ENCODE data around the gene CGREF1.
A peak's percentile ranks its signal among the peaks of the same experiment; 100 is the strongest.
"Not testable (repeated sequence)": the region's sequence is repeated elsewhere in the genome, so short reads cannot be mapped to it uniquely, and the experiment has no call there.

The CGREF1 gene

DNA sequence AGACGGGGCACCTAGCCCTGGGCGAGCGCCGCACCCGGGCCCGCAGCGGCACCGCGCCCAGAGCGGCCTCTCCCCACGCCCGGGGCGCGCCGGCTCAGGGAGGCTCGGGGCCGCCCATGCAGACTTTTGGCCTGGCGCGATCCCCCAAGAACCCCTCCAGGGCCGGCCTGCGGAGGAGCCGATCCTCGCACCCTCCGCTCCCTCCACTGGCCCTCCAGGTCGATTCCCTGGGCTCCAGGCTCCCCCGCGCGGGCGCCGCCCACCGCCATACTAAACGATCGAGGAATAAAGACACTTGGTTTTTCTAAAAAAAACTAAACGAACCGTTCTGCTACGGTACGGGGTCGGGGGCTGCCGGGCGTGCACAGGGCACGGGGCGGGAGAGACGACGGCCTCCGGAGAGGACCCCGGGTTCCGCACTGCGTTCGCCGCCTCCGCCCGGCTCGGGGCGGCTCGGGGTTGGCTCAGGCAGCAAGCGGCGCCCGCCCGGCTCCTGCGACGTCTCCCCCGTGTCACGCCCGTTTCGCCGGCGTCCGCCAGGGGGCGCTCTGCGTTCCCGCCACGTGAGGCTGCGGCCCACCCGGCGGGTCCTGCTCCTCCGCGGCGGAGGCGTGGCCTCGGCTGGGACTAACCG is 32.7 kb downstream of the CGREF1 start:
- peak; percentile 98 for DNase-seq

DNA sequence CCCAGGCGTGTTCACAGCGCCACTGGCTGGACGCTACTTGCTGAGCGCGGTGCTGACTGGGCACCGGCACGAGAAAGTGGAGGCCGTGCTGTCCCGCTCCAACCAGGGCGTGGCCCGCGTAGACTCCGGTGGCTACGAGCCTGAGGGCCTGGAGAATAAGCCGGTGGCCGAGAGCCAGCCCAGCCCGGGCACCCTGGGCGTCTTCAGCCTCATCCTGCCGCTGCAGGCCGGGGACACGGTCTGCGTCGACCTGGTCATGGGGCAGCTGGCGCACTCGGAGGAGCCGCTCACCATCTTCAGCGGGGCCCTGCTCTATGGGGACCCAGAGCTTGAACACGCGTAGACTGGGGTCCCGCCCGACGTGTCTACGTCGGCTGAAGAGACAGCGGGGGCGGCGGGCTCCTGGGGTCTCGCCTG is 33.2 kb downstream of the CGREF1 start:
- peak; percentile 43 for DNase-seq

GRCh38 chr2:27085062-27085672 is 33.8 kb downstream of the CGREF1 start:
- DNase-seq, result no peak

GRCh38 chr2:27084297-27085061 is 34.4 kb downstream of the CGREF1 start:
- DNase-seq, result no peak

- no peak for DNase-seq
These were observed 35.3 kb downstream of the CGREF1 start for GRCh38 chr2:27083410-27084296.

DNA sequence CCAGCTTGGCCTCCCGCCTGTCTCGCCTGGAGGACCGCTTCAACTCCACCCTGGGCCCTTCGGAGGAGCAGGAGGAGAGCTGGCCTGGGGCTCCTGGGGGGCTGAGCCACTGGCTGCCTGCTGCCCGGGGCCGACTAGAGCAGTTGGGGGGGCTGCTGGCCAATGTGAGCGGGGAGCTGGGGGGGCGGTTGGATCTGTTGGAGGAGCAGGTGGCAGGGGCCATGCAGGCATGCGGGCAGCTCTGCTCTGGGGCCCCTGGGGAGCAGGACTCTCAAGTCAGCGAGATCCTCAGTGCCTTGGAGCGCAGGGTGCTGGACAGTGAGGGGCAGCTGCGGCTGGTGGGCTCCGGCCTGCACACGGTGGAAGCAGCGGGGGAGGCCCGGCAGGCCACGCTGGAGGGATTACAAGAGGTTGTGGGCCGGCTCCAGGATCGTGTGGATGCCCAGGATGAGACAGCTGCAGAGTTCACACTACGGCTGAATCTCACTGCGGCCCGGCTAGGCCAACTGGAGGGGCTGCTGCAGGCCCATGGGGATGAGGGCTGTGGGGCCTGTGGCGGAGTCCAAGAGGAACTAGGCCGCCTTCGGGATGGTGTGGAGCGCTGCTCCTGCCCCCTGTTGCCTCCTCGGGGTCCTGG is 36.0 kb downstream of the CGREF1 start:
- no peak for DNase-seq

DNA sequence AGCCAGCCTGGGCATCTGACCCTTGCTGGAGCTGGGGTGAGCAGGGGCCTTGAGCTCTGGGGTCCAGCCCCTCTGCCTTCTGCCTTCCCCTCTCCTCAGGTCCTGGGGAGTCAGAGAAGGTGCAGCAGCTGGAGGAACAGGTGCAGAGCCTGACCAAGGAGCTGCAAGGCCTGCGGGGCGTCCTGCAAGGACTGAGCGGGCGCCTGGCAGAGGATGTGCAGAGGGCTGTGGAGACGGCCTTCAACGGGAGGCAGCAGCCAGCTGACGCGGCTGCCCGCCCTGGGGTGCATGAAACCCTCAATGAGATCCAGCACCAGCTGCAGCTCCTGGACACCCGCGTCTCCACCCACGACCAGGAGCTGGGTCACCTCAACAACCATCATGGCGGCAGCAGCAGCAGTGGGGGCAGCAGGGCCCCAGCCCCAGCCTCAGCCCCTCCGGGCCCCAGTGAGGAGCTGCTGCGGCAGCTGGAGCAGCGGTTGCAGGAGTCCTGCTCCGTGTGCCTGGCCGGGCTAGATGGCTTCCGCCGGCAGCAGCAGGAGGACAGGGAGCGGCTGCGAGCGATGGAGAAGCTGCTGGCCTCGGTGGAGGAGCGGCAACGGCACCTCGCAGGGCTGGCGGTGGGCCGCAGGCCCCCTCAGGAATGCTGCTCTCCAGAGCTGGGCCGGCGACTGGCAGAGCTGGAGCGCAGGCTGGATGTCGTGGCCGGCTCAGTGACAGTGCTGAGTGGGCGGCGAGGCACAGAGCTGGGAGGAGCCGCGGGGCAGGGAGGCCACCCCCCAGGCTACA is 36.8 kb downstream of the CGREF1 start:
- no peak for DNase-seq

DNA sequence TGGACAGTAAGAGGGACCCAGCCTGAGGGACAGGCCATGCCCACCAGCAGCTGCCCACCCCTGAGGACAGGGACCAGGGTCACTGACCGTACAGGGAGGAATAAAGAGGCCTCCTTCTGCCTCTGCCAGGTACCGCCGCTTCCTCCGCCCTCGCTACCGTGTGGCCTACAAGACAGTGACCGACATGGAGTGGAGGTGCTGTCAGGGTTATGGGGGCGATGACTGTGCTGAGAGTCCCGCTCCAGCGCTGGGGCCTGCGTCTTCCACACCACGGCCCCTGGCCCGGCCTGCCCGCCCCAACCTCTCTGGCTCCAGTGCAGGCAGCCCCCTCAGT is 38.4 kb downstream of the CGREF1 start:
- DNase-seq, result no peak

GRCh38 chr2:27080140-27080469 is 38.8 kb downstream of the CGREF1 start:
- no peak for DNase-seq

- no peak for DNase-seq
These were observed 39.4 kb downstream of the CGREF1 start for GRCh38 chr2:27079233-27080139.

DNA sequence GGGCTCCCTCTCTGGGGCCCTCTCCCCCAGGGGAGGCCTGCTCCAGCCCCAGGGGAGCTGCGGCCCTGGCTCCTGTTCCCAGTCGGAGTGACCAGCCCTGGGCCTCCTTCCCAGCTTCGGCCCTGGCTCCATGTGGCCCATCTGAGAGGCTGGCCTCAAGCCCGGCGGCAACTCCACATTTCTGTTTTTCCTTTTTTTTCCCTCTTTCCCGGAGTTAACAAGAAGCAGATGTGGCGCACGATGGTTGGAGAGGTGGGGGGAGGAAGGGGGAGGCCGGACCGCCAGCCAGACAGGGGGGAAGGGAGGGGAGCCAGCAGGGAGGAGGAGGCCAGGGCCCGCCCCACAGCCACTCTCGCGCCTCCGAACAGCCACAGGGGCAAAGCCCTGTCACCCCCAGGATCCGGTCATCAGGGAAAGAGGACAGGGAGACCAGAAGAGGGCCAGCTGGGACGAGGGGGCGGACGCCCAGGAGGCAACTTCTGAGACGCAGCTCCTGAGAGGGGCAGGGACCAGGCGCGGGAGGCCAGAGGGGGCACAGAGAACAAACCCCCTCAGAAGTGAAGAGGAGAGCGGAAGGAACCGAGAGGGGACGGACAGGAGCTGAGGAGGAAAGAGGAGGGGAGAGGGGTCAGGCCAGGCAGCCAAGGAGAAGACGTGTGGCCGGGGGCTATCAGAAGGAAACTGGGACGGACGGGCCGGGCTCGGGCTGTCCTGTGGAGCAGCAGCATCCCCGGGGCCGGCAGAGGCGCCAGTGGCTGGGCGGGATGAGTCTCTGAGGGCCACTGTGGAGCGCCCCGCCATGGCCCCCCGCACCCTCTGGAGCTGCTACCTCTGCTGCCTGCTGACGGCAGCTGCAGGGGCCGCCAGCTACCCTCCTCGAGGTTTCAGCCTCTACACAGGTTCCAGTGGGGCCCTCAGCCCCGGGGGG is 40.4 kb downstream of the CGREF1 start, which contains the start of gene EMILIN1:
TSS of gene EMILIN1 (plus strand) at position 349 of the 928 bp plus-strand sequence. CDS start at position 800, 451 bp downstream.
- no peak for DNase-seq

DNA sequence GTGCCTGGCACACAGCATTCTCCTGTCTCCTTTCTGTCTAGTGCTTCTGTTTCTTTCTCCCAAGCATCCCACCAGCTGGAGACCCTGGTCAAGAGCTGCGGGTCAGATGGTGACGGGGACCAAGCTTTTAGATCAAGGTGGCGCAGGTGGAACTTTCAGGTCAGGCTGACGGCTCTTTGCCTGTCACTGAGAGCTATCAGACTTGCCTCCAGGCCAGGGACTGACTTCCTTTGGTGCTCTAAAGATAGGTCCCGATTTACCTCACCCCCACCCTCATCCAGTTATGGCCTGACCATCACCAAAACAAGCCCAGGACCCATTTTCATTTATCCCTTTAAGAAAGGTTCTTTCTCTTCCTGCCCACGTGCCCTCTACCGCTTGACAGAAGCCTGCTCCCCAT is 41.7 kb downstream of the CGREF1 start:
- DNase-seq, result no peak

DNA sequence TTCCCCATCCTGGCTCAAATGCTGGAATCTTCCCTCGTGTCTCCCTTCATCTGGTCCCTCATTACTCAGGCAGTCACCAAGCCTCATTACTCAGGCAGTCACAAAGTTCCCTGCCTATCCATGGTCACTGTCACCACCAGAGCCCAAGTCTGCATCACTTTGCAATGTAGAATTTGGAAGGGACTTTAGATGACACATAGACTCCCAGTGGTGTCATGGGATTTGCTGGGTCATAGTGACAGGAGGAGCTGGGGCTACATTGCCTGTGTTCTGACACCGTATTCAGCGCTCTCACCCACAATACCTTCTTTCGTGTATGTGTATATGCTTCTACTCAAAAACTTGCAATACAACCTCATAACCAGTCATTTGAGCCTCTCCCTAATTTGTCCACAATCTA is 42.6 kb downstream of the CGREF1 start:
- DNase-seq, result no peak

- not testable (repeated sequence) for DNase-seq
These were observed 43.4 kb downstream of the CGREF1 start for GRCh38 chr2:27075566-27075871.

DNA sequence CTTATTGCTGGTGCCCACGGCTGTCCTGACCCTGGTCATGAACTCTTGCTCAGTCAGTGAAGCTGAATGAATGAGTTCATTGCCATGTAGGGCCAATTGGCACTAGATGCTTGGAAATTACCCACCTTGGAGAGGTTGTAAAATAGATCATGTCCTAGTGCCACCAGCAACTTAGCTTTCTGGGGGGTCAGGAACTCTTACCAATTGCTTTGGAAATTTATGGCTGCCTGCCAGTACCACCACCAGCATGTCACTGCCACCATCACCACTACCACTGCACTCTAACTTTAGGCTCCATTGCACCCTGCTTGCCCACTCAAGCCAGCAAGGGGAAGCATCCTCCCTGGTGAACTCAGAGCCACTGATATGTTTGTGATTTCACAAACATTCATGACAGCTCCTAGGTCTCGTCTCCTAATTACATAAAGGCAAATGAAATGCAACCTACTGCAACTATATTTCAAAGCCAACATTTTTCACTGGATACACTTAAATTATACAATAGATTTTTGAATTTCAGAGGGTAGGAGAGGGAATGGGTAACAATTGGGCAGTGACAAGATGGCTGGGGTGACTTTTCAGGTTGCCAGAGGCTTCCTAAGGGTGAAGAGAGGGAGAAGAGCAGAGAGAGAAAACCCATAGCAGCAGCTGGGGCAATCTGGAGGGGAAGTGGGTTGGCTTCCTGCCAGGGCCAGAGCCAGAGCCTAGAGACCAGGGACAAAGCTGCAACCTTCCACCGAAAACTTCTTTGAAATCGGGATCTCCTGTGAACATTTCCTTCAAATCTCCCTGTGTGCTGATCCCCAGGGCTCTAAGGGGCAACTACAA is 44.0 kb downstream of the CGREF1 start:
- peak; percentile 38 for DNase-seq

DNA sequence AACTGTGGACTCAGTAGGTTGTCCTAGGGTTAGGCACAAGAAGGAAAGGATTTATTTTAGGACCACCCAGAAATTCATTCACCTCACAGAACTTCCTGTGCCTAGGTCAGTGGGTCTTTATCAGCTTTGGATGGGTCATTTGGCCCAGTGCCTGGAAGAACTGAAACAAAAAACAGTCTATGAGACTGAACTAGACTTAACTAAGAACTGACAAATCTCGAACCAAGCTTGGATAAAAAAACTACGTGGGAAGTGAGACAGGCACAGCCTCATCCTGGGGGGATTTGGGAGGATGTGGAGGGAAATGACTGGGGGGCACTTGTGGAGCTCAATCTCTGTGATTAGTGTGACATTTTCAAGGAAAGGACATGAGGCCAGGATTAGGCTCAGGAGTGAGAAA is 45.1 kb downstream of the CGREF1 start:
- no peak for DNase-seq

GRCh38 chr2:27072920-27073319 is 46.0 kb downstream of the CGREF1 start:
- no peak for DNase-seq

DNA sequence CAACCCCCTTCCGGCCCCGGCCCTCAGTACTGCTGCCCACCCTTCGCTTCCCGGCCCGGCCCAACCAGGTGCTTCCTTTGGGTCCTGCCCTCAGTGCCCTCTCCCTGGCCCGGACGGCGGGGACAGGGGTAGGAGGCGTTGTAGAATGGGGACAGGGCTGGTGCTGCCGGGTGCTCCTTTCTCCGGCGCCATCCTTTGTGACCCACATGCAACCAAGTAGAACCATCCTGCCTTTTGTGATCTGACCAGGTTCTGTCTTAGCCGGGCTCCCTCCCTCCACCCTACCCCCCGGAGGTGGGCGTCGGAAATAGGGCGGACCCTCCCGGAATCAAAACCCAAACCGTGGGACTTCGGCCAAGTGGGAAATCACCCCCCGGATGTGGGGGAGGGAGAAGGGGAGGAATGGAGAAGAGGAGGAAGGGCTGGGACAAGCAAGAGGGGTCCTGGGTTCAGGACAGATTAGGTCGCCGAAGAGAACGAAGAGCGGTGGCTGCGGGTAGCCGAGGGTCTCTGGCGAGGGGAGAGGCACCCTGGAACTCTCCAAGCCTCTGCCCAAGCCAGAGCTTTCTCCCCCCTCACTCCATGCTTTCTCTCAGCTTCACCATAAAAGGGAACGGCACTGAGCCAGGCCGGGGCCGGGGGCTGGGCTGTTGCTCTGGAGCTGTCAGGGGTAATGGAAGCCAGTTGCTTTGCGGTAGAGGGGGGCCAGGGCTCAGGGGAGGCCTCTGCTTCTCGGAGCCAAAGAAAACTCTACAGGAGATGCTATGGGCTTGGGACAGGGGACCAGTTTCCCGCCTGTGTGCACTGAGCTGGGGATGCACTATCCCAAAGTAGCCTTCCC is 46.7 kb downstream of the CGREF1 start:
- peak; percentile 39 for DNase-seq
